Measurements from ENCODE around the gene APBB1IP. TPM values are rescaled to one million over a fixed set of nuclear protein-coding genes. Genes with fewer than 3 reads are reported as not detected.

Gene APBB1IP
- total and polyA plus RNA-seq, 2 donors from 2014 or later = 4.1 to 20.5 TPM

DNA sequence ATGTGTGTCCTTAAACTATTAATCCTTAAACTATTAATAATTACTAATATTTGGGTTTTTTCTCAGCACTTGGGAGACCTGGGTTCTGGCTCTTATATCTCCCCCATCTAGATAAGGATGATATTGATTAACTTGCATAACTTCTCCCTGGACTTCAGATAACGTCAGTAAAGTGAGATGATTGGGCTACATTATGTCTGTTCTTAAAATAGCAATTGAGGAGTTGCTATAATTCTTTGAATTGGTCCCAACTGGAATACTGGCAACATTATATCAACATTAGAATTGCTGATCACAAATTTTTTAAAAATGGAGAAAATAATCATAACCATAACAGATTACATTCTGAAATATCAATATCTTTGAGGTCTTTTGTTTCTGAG is 1.9 kb downstream of the APBB1IP start:
- no peak for FAIRE-seq
- Histone ChIP-seq H3K4me3 (ENCODE audit: low read length in 3 of 3) (no peak overlapping the region), H3K4me1 (ENCODE audit: control insufficient read depth in 2 of 3, insufficient read depth in 2 of 3, low read depth in 1 of 3, low read length in 3 of 3) (no peaks in the 10 kb centered on the region), H3K9me3 (ENCODE audit: control insufficient read depth in 2 of 3, insufficient read depth in 1 of 3, low read length in 3 of 3) (no peaks in the 10 kb centered on the region), H3K36me3 (ENCODE audit: control insufficient read depth in 2 of 3, insufficient read depth in 3 of 3, low read length in 3 of 3) (no peaks in the 10 kb centered on the region), H3K9ac (ENCODE audit: low read length in 3 of 3) (no peak overlapping the region), H3K27ac (ENCODE audit: low read depth in 2 of 2, low read length in 2 of 2) (no peak overlapping the region), H3K27me3 (ENCODE audit: control insufficient read depth, insufficient read depth, low read length) (no peaks in the 10 kb centered on the region)
- DNase-seq = no peak
- intact Hi-C loops (cut with DNase I) = no loop called here
- TF ChIP-seq, protein P1, sequence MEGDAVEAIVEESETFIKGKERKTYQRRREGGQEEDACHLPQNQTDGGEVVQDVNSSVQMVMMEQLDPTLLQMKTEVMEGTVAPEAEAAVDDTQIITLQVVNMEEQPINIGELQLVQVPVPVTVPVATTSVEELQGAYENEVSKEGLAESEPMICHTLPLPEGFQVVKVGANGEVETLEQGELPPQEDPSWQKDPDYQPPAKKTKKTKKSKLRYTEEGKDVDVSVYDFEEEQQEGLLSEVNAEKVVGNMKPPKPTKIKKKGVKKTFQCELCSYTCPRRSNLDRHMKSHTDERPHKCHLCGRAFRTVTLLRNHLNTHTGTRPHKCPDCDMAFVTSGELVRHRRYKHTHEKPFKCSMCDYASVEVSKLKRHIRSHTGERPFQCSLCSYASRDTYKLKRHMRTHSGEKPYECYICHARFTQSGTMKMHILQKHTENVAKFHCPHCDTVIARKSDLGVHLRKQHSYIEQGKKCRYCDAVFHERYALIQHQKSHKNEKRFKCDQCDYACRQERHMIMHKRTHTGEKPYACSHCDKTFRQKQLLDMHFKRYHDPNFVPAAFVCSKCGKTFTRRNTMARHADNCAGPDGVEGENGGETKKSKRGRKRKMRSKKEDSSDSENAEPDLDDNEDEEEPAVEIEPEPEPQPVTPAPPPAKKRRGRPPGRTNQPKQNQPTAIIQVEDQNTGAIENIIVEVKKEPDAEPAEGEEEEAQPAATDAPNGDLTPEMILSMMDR (IDR thresholded peaks at IDR 0.05; ENCODE audit: borderline replicate concordance, extremely low read depth, insufficient read depth) = no peak

GRCh38 chr10:26441491-26442214 is 3.5 kb downstream of the APBB1IP start:
- H3K9me3 ChIP-seq (ENCODE audit: control insufficient read depth in 2 of 3, insufficient read depth in 1 of 3, low read length in 3 of 3) = no peaks in the 10 kb centered on the region
- no peaks in the 10 kb centered on the region for H3K27me3 ChIP-seq (ENCODE audit: control insufficient read depth, insufficient read depth, low read length)
- no peaks in the 10 kb centered on the region for H3K4me1 ChIP-seq (ENCODE audit: control insufficient read depth in 2 of 3, insufficient read depth in 2 of 3, low read depth in 1 of 3, low read length in 3 of 3)
- FAIRE-seq = no peak
- H3K9ac ChIP-seq (ENCODE audit: low read length in 3 of 3) = no peak overlapping the region
- no peak overlapping the region for H3K4me3 ChIP-seq (ENCODE audit: low read length in 3 of 3)
- H3K36me3 ChIP-seq (ENCODE audit: control insufficient read depth in 2 of 3, insufficient read depth in 3 of 3, low read length in 3 of 3) = no peaks in the 10 kb centered on the region
- no peak overlapping the region for H3K27ac ChIP-seq (ENCODE audit: low read depth in 2 of 2, low read length in 2 of 2)
- no peak for DNase-seq
- intact Hi-C loops (cut with DNase I) = no loop called here
- TF ChIP-seq, protein P1 (IDR thresholded peaks at IDR 0.05; ENCODE audit: borderline replicate concordance, extremely low read depth, insufficient read depth) = no peak

GRCh38 chr10:26445411-26446031 is 7.4 kb downstream of the APBB1IP start:
- Histone ChIP-seq H3K9me3 (ENCODE audit: control insufficient read depth in 2 of 3, insufficient read depth in 1 of 3, low read length in 3 of 3) (no peaks in the 10 kb centered on the region), H3K4me1 (ENCODE audit: control insufficient read depth in 2 of 3, insufficient read depth in 2 of 3, low read depth in 1 of 3, low read length in 3 of 3) (no peaks in the 10 kb centered on the region), H3K27me3 (ENCODE audit: control insufficient read depth, insufficient read depth, low read length) (no peaks in the 10 kb centered on the region), H3K36me3 (ENCODE audit: control insufficient read depth in 2 of 3, insufficient read depth in 3 of 3, low read length in 3 of 3) (no peaks in the 10 kb centered on the region), H3K27ac (ENCODE audit: low read depth in 2 of 2, low read length in 2 of 2) (no peak overlapping the region), H3K9ac (ENCODE audit: low read length in 3 of 3) (no peak overlapping the region), H3K4me3 (ENCODE audit: low read length in 3 of 3) (no peak overlapping the region)
- intact Hi-C loops (cut with DNase I) = no loop called here
- DNase-seq = no peak
- FAIRE-seq = no peak
- TF ChIP-seq, protein P1 (IDR thresholded peaks at IDR 0.05; ENCODE audit: borderline replicate concordance, extremely low read depth, insufficient read depth) = no peak
